Measurements from ENCODE around the gene MLPH.
A peak's percentile ranks its signal among the peaks of the same experiment; 100 is the strongest.
"Not testable (repeated sequence)": the region's sequence is repeated elsewhere in the genome, so short reads cannot be mapped to it uniquely, and the experiment has no call there.

The MLPH gene

GRCh38 chr2:237459226-237459625 lies 27.8 kb upstream of the MLPH start:
- no peak for DNase-seq

DNA sequence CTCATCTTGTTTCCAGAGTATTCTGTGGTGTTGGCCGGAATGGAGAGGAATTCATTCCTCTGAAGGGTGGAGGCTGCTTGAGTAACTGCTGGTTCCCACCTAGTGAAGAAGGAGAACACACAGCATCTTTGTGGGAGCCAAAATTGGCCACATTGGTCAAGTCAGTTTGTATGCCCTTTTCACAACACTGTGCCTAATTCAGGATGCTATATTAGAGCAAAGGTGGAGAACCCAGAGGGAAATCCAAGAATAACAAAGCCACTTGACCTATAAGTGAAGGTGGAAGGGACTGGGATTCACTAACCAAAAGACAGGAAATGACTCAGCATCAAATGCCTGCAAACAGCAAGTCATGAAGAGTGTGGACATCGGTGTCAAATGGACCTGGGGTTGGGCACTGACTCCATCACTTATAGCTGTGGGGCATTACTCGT lies 27.3 kb upstream of the MLPH start:
- DNase-seq: no peak

- no peak for DNase-seq
Measured at GRCh38 chr2:237464757-237465391, 22.2 kb upstream of the MLPH start.

DNA sequence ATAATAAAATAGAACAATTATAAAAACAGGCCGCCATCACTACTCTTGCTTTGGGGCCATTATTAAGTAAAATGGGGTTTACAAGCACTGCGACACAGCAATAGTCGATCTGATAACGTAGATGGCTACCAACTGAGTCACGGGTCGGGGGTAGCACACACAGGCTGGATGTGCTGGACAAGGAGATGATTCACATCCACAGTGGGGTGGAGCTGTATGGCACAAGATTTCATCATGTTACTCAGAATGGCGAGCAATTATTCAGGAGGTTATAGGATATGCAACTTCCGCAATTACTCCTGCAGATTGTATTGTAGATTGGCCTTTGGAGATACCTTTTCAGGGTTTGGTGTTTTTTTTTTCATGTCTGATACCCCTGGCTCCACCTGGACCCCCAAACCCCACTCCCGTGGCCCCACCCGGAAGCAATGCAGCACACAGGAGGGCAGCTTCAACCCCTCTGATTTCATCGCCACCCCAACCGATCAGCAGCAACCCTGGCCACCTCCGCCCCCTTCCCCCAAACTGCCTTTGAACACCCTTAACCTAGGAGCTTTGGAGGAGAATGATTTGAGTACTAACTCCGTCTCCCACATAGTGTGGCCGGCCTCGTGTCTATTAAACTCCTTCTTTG lies 21.4 kb upstream of the MLPH start:
- peak; percentile 56 for DNase-seq

DNA sequence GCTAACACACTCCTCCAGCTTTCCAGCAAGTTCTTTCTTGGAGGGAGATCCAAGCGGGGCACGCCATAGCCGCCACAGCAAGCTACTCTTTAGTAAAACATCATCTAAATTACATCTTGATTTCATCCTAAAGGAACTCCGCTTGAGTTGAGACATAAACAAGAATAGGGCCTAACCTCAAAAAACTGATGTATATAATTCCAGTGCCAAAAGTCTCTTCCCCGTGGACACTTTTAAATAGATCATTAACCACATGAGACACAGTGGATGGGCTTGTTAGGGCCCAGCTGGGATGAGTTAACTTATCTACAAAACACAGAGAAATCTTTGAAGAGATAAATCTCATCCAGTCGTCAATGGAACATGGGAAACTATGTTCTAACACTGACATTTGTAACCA lies 20.8 kb upstream of the MLPH start:
- DNase-seq: no peak

DNA sequence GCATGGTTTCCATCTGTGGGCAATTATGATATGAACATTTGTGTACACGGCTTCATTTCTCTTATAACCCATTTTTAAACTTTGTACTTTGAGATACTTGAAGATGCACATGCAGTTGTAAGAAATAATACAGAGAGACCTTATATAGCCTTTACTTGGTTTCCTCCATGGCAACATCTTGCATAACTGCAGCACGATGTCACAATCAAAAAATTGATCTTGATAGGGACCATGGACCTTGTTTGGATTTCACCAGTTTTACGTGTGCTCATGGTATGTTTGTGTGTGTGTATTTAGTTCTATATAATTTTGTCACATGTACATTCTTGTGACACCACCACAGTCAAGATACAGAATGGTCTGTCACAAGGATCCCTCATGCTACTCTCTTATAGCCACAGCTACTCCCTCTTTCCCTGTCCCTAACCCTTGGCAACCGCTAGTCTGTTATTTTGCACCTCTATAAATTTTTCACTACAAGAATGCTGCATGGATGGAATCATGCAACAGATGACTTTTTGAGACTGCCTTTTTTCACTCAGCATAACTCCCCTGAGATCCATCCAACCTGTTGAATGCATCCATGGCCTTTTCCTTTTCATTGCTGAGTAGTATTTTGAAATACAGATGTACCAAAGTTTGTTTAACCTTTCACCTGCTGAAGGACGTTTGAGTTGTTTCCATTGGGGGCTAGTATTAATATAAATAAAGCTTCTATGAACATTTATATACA lies 19.4 kb upstream of the MLPH start:
- no peak for DNase-seq

- DNase-seq: not testable (repeated sequence)
Measured at GRCh38 chr2:237469410-237469809, 17.6 kb upstream of the MLPH start.

DNA sequence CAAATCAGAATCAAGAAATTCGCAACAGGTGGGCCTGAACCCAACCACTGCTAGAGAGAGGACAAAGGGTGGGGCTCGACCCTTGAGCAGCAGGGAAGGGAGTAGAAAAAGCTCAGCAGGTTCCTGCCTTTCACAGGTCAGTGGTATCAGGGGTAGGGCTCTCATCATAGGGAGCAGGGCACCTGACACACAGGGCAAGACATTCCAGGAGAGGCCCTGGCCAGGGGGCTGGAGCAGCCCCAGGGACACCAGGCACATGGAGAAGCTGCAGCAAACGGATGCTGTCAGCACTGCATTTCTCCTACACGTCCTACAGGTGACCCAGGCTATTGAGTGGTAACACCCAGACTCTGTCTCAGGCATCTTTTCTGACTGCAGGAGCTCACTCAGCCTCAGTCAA lies 17.2 kb upstream of the MLPH start:
- no peak for DNase-seq

DNA sequence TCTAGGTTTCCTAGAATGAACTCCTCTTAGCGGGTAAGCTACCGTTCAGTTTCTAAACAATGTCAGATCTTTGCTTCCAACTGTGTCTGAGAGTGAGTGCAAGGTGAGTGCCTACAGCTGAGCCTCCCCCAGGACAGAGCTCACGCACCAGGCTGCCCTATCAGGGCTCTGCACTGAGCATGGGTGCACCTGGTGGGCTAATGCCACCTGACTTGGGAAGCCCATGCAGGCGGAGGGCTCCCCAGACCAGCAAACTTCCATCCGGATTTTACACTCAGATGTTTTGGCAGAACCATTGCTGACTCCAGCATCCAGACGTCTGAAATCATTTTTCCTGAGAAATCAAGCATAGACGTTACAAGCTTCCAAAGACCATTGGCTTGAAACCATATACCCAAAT lies 16.1 kb upstream of the MLPH start:
- no peak for DNase-seq

DNA sequence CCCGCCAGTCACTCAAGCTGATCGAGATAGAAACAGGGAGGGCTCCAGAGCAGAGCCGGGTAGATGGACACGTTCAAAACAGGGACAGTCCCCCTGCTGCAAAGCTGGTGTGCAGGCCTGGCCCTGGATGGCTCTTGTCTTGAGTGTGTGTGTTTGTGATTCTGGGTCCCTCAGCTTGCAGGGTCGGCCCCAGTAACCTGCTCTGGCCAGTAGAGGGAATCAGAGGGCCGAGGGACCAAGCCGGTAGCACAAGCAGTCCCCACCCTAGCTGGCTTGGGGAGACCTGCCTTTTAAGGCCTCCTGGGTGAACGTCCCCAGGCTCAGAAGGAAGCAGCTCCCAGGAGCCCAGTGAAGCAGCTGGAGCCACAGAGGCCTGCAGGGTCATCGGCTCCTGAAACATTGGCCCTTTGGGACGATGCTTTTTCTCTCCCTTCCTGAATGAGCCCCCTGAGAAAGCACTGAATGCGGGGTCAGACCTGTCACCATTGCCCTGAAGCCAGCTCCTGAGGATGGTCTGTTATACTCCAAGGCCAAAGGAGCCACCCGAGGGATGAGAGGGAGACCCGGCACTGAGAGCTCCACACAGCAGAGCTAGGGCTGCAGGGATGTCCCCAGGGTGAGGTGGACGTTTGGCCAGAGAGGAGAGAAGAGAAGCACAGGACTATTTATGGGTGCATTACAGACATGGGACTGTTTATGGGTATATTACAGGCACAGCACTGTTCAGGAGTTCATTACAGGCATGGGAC lies 15.4 kb upstream of the MLPH start:
- DNase-seq: no peak

- no peak for DNase-seq
Measured at GRCh38 chr2:237472187-237472712, 14.8 kb upstream of the MLPH start.

GRCh38 chr2:237472909-237473877 lies 13.9 kb upstream of the MLPH start:
- no peak for DNase-seq

DNA sequence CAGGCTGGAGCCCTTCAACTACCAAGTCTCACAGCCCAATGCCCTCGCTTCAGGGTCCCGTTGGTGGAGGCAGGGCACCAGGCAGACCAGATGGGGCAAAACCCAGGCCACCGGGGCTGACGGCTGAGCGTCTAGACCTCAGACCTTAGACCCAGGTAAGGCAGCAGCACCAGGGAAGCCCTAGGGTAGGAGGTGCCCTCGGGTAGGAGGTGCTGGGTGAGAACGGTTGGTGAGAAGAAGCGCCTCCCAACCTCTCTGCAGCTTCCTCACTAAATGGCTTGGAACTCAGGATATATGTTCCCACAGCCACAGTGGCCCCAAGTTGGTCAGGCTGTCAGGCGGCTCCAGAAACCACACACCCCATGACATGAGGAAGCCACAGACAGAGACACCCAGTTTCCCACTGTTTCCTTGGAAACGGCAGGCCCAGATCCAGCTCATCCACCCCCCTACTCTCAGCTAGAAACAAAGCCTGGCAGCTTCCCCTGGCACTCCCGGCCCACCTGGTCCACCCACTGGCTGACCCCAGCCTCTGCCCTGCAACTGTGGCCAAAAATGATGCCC lies 13.1 kb upstream of the MLPH start:
- no peak for DNase-seq

- DNase-seq: no peak
Measured at GRCh38 chr2:237474442-237474911, 12.6 kb upstream of the MLPH start.

GRCh38 chr2:237474931-237475703 lies 11.9 kb upstream of the MLPH start:
- DNase-seq: peak; percentile 40

DNA sequence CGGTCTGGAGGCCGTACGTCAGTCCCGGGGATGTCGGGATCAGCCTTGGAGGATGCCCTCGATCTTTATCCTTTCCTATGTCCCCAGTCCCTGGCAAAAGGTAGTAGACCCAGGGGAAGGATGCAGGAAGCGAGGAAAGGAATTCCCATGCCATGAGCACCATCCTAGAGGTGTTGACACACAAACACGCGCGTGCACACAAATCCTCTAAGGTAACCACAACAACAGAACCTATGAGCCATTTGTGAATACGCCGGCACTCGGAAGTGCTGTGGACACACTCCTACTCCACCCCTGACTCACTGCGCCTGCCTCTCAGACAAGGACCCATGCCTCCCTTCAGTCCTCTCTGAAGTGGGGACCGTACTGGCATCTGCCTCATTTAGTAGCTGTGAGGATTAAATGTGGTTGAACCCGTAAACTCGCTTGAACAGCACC lies 11.3 kb upstream of the MLPH start:
- DNase-seq: no peak

- DNase-seq: no peak
Measured at GRCh38 chr2:237478095-237478494, 9.0 kb upstream of the MLPH start.

DNA sequence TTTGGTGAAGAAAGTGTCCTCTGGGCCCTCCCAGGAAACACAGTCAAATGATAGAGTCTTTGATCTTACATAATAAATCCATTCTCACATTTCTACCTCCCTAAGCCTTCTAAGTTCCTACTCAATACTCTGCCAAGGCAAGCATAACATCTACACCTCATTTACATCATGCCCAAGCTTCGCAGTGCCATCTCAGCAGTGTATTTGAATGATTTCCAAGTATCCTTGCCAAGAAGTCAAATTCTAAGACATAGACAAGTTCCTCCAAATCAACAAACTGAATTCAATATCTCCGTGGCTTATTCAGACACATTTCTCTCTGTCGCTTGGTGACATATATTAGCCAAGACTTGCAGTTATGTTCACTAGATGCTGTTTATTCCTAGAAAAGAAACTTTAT lies 8.1 kb upstream of the MLPH start:
- no peak for DNase-seq

DNA sequence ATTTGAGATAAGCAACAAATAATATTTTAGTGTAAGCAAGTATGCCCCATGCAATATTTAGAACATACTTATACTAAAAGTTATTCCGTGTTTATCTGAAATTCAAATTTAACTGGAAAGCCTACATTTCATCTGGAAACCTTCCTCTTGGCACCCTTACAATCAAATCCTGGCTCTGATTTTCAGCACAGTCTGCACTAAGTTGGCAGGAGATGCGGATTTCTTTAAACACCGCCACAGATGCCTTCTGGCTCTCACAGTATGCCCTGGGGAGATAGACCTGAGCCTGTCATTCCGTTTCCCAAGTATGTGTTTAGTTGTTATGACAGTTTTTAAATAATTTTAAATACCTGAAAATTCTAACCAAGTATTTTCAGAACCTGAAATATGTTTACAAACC lies 7.3 kb upstream of the MLPH start:
- DNase-seq: no peak

DNA sequence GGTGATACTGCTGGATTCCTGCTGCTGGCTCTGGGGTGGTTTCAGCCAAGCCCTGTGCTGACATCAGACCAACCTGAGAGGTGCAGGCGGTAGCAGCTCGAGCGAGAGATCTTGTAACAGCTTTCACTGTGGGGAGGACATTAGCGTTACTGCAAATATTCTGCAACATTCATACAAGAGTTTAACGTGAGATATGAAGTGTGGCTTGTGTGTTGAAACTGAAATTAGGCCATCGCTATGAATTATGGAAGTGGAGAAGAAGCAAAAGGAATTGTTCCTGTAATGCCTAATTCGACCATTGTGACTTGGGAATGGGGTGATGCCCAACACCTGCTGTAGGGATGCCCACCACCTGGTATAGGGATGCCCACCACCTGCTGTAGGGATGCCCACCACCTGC lies 6.5 kb upstream of the MLPH start:
- DNase-seq: no peak
